ENCODE results near the gene SH2D6. TPM values are rescaled to one million over a fixed set of nuclear protein-coding genes. Genes with fewer than 3 reads are reported as not detected.

Gene SH2D6
- total RNA-seq, 2 donors from 2014 or later = 1.6 to 9.2 TPM

- Histone ChIP-seq H3K27me3 (no peaks in the 10 kb centered on the region), H3K4me3 (no peak overlapping the region), H3K36me3 (no peaks in the 10 kb centered on the region), H3K9ac (ENCODE audit: low read depth in 2 of 2, low read length in 2 of 2) (no peak overlapping the region), H3K4me1 (peaks cover 10% of the 10 kb centered on the region), H3K27ac (no peak overlapping the region), H3K9me3 (no peaks in the 10 kb centered on the region)
- no peak for DNase-seq
- TF ChIP-seq CTCF (IDR thresholded peaks at IDR 0.05) = no peak
- intact Hi-C loops (cut with DNase I) = no loop called here
Measured at GRCh38 chr2:85439986-85440385, 21.5 kb downstream of the SH2D6 start.

GRCh38 chr2:85440729-85441128 lies 22.2 kb downstream of the SH2D6 start:
- DNase-seq = no peak
- Histone ChIP-seq H3K27ac (no peak overlapping the region), H3K4me3 (no peak overlapping the region), H3K9ac (ENCODE audit: low read depth in 2 of 2, low read length in 2 of 2) (no peak overlapping the region), H3K36me3 (no peaks in the 10 kb centered on the region), H3K4me1 (peaks cover 10% of the 10 kb centered on the region), H3K9me3 (no peaks in the 10 kb centered on the region), H3K27me3 (no peaks in the 10 kb centered on the region)
- intact Hi-C loops (cut with DNase I) = no loop called here
- no peak for TF ChIP-seq CTCF (IDR thresholded peaks at IDR 0.05)

GRCh38 chr2:85441864-85442263 lies 23.4 kb downstream of the SH2D6 start:
- H3K4me1 ChIP-seq = peaks cover 10% of the 10 kb centered on the region
- H3K4me3 ChIP-seq = no peak overlapping the region
- no peaks in the 10 kb centered on the region for H3K9me3 ChIP-seq
- H3K9ac ChIP-seq (ENCODE audit: low read depth in 2 of 2, low read length in 2 of 2) = no peak overlapping the region
- no peaks in the 10 kb centered on the region for H3K36me3 ChIP-seq
- intact Hi-C loops (cut with DNase I) = no loop called here
- DNase-seq = no peak
- TF ChIP-seq CTCF (IDR thresholded peaks at IDR 0.05) = no peak
- no peaks in the 10 kb centered on the region for H3K27me3 ChIP-seq
- no peak overlapping the region for H3K27ac ChIP-seq

- Histone ChIP-seq H3K9me3 (no peaks in the 10 kb centered on the region), H3K36me3 (no peaks in the 10 kb centered on the region), H3K27ac (no peak overlapping the region), H3K27me3 (no peaks in the 10 kb centered on the region), H3K4me3 (no peak overlapping the region), H3K9ac (ENCODE audit: low read depth in 2 of 2, low read length in 2 of 2) (peak overlapping the region in 1 of 2 donors; percentile 5), H3K4me1 (no peaks in the 10 kb centered on the region)
- TF ChIP-seq CTCF (IDR thresholded peaks at IDR 0.05) = no peak
- intact Hi-C loops (cut with DNase I) = no loop called here
- no peak for DNase-seq
Measured at GRCh38 chr2:85444629-85445172, 26.2 kb downstream of the SH2D6 start.

GRCh38 chr2:85445316-85446295 lies 27.1 kb downstream of the SH2D6 start:
- Histone ChIP-seq H3K27me3 (no peaks in the 10 kb centered on the region), H3K9me3 (no peaks in the 10 kb centered on the region), H3K9ac (ENCODE audit: low read depth in 2 of 2, low read length in 2 of 2) (peak overlapping the region in 1 of 2 donors; percentile 12), H3K36me3 (no peaks in the 10 kb centered on the region), H3K27ac (peak overlapping the region; percentile 24), H3K4me1 (no peaks in the 10 kb centered on the region), H3K4me3 (no peak overlapping the region)
- no peak for DNase-seq
- TF ChIP-seq CTCF (IDR thresholded peaks at IDR 0.05) = no peak
- intact Hi-C loops (cut with DNase I) = no loop called here
